H1 (cell line): ENCODE results near the gene MAN1A2.

Experiments
- CTCF ChIP-seq, 3 experiments: IDR thresholded peaks; 1 replicate in 2 of 3; 2 replicates in 1 of 3; pipeline versions ENCODE4 v1.5.1 to v1.6.1; 2011; ENCODE audit warnings: low read length in 3 of 3, mild to moderate bottlenecking in 3 of 3, inconsistent platforms in 2 of 3, low read depth in 1 of 3, moderate library complexity in 1 of 3; ENCODE audit not compliant: insufficient read depth in 1 of 3; ENCODE audit errors: control extremely low read depth in 1 of 3
- EZH2 ChIP-seq: fragments of 200-600 bp; sonication (generic); IDR thresholded peaks from 2 replicates; pipeline ENCODE4 v1.7.1; 2012; ENCODE audit warnings: low read depth, mild to moderate bottlenecking, moderate library complexity, low read length, inconsistent platforms; ENCODE audit not compliant: severe bottlenecking
- HDAC6 ChIP-seq: IDR thresholded peaks from one replicate; pipeline ENCODE4 v1.7.1; 2012; ENCODE audit warnings: low read depth, mild to moderate bottlenecking, inconsistent platforms, low read length, moderate library complexity
- POLR2A ChIP-seq, 2 experiments: IDR thresholded peaks; 1 replicate in 1 of 2; 2 replicates in 1 of 2; pipeline ENCODE4 v1.6.1; 2011; ENCODE audit warnings: low read depth in 2 of 2, low read length in 2 of 2, mild to moderate bottlenecking in 2 of 2; ENCODE audit errors: control extremely low read depth in 1 of 2

- TF ChIP-seq HDAC6 (no peak), CTCF (IDR thresholded peaks at IDR 0.05; ENCODE audit: control extremely low read depth in 1 of 3, insufficient read depth in 1 of 3, low read depth in 1 of 3, low read length in 3 of 3) (no peak), EZH2 (no peak), POLR2A (IDR thresholded peaks at IDR 0.05; ENCODE audit: control extremely low read depth in 1 of 2, low read depth in 2 of 2, low read length in 2 of 2) (no peak)
Measured at GRCh38 chr1:117320515-117320914, 46.7 kb upstream of the MAN1A2 start.
